OCI-LY1 (cell line): Measurements from ENCODE around the gene KCNMA1.

ENCODE experiments used
- H2AFZ ChIP-seq: fragments of 200-600 bp; sonication (generic), shearing (Covaris generic); 2 replicates; pipeline ENCODE4 v1.6.0; 2014; ENCODE audit warnings: antibody characterized with exemption, mild to moderate bottlenecking, low read length
- H3F3A ChIP-seq: fragments of 200-600 bp; sonication (generic), shearing (Covaris generic); 2 replicates; pipeline ENCODE4 v1.6.0; 2014; ENCODE audit warnings: mild to moderate bottlenecking, antibody characterized with exemption, low read length, moderate library complexity; ENCODE audit not compliant: insufficient read depth
- H3K27ac ChIP-seq: fragments of 200-600 bp; sonication (generic); 2 replicates; pipeline ENCODE4 v1.5.1; 2014; ENCODE audit warnings: low read length, mixed run types, mild to moderate bottlenecking, low read depth; ENCODE audit not compliant: poor library complexity, severe bottlenecking
- H3K27me3 ChIP-seq: fragments of 200-600 bp; sonication (generic); 2 replicates; pipeline ENCODE4 v1.6.0; 2014; ENCODE audit warnings: antibody characterized with exemption, mild to moderate bottlenecking, low read length, moderate library complexity; ENCODE audit not compliant: insufficient read depth
- H3K36me3 ChIP-seq: fragments of 200-600 bp; sonication (generic); 2 replicates; pipeline ENCODE4 v1.6.1; 2014; ENCODE audit warnings: mild to moderate bottlenecking, antibody characterized with exemption, low read length, moderate library complexity, mixed read lengths; ENCODE audit not compliant: insufficient read depth
- H3K4me1 ChIP-seq: fragments of 200-600 bp; sonication (generic); 2 replicates; pipeline ENCODE4 v1.5.1; 2014; ENCODE audit warnings: mild to moderate bottlenecking, low read length, moderate library complexity; ENCODE audit not compliant: insufficient read depth, severe bottlenecking
- H3K4me2 ChIP-seq: fragments of 200-600 bp; sonication (generic), shearing (Covaris generic); 2 replicates; pipeline ENCODE4 v1.6.1; 2014; ENCODE audit warnings: low read length
- H3K4me3 ChIP-seq: fragments of 200-600 bp; sonication (generic); 2 replicates; pipeline ENCODE4 v1.5.1; 2014; ENCODE audit warnings: low read length, low read depth, mild to moderate bottlenecking, mixed read lengths; ENCODE audit not compliant: poor library complexity, severe bottlenecking
- H3K79me2 ChIP-seq: fragments of 200-600 bp; shearing (Covaris generic); 2 replicates; pipeline ENCODE4 v1.6.1; 2016; ENCODE audit warnings: mixed run types, low read length, mixed read lengths; ENCODE audit not compliant: insufficient read depth
- H3K9ac ChIP-seq: fragments of 200-600 bp; sonication (generic), shearing (Covaris generic); 2 replicates; pipeline ENCODE4 v1.6.1; 2014; ENCODE audit warnings: mild to moderate bottlenecking, low read length, mixed read lengths
- H3K9me2 ChIP-seq: fragments of 200-600 bp; sonication (generic), shearing (Covaris generic); 2 replicates; pipeline ENCODE4 v1.6.1; 2014; ENCODE audit warnings: low read depth, mild to moderate bottlenecking, low read length, mixed read lengths
- H3K9me3 ChIP-seq: fragments of 200-600 bp; shearing (Covaris generic); 2 replicates; pipeline ENCODE4 v1.6.1; 2014; ENCODE audit warnings: low read length, mixed read lengths
- H4K20me1 ChIP-seq: fragments of 200-600 bp; sonication (generic), shearing (Covaris generic); 2 replicates; pipeline ENCODE4 v1.6.0; 2016; ENCODE audit warnings: mild to moderate bottlenecking, low read length; ENCODE audit not compliant: insufficient read depth
- CTCF ChIP-seq: fragments of 200-600 bp; sonication (generic), shearing (Covaris generic); IDR thresholded peaks from 2 replicates; pipeline ENCODE4 v1.5.1; 2017; ENCODE audit warnings: mild to moderate bottlenecking, antibody characterized with exemption, low read length, moderate library complexity, mixed read lengths
- EZH2 ChIP-seq: fragments of 200-600 bp; sonication (generic), shearing (Covaris generic); IDR thresholded peaks from 2 replicates; pipeline ENCODE4 v1.8.0; 2017; ENCODE audit warnings: borderline replicate concordance, mixed run types, mild to moderate bottlenecking, antibody characterized with exemption, low read length, moderate library complexity, mixed read lengths

KCNMA1 gene

GRCh38 chr10:77603534-77603927 lies 34.1 kb downstream of the KCNMA1 start:
- Histone ChIP-seq H3K36me3 (no peaks in the 10 kb centered on the region), H3K9me2 (no peaks in the 10 kb centered on the region), H4K20me1 (no peaks in the 10 kb centered on the region), H3K27me3 (no peaks in the 10 kb centered on the region), H3K27ac (no peak overlapping the region), H2AFZ (no peak overlapping the region), H3K9ac (no peak overlapping the region), H3K9me3 (no peaks in the 10 kb centered on the region), H3F3A (no peaks in the 10 kb centered on the region), H3K4me2 (no peak overlapping the region), H3K4me3 (no peak overlapping the region), H3K79me2 (no peaks in the 10 kb centered on the region), H3K4me1 (no peaks in the 10 kb centered on the region)
- TF ChIP-seq CTCF = no peak
- no peak for TF ChIP-seq EZH2

- no peak for TF ChIP-seq CTCF
- TF ChIP-seq EZH2 = no peak
- H3K36me3 ChIP-seq = no peaks in the 10 kb centered on the region
- H3K9ac ChIP-seq = no peak overlapping the region
- no peaks in the 10 kb centered on the region for H3K9me3 ChIP-seq
- H3K79me2 ChIP-seq = no peaks in the 10 kb centered on the region
- H3K9me2 ChIP-seq = no peaks in the 10 kb centered on the region
- no peak overlapping the region for H2AFZ ChIP-seq
- H3K27me3 ChIP-seq = no peaks in the 10 kb centered on the region
- no peaks in the 10 kb centered on the region for H4K20me1 ChIP-seq
- H3F3A ChIP-seq = no peaks in the 10 kb centered on the region
- no peak overlapping the region for H3K27ac ChIP-seq
- no peaks in the 10 kb centered on the region for H3K4me1 ChIP-seq
- no peak overlapping the region for H3K4me3 ChIP-seq
- no peak overlapping the region for H3K4me2 ChIP-seq
Measured at GRCh38 chr10:77602913-77603533, 34.6 kb downstream of the KCNMA1 start.

DNA sequence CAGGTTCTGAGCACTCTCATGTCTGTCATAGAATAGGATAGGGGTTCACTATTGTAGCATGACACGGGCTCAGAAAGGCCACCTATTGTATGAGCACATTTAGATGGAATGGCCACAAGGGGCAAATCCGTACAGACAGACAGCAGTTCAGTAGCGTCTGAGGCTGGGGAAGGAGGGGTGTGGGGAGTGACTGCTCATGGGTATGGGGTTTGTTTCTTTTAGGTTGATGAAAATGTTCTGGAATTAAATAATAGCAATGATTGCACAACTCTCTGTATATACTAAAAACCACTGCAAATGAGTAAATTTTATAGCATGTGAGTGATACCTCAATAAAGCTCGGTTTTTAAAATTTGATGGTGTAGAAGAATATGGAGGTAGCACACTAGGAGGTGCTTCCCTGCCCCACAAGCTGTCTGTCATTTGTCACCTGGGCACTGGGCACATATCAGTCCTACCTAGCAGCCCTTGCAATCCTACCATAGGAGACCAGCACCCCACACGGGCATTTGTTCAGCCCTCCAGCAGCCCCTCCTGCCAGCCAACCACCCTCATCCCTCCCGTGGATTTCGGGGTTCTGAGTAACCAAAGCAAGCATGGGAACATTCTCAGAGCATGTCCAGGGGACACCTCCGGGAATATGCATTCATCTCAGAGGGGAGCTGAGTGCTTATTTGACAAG lies 35.2 kb downstream of the KCNMA1 start:
- TF ChIP-seq EZH2 (no peak), CTCF (no peak)
- Histone ChIP-seq H3K27ac (no peak overlapping the region), H3K4me3 (no peak overlapping the region)

More for the DNA sequence above, 35.2 kb downstream of the KCNMA1 start:
- Histone ChIP-seq H3K4me1 (no peaks in the 10 kb centered on the region), H3K9ac (no peak overlapping the region), H4K20me1 (no peaks in the 10 kb centered on the region), H3K27me3 (no peaks in the 10 kb centered on the region), H2AFZ (no peak overlapping the region), H3K9me3 (no peaks in the 10 kb centered on the region), H3K9me2 (no peaks in the 10 kb centered on the region), H3K79me2 (no peaks in the 10 kb centered on the region), H3K4me2 (no peak overlapping the region), H3K36me3 (no peaks in the 10 kb centered on the region), H3F3A (no peaks in the 10 kb centered on the region)
